HCT116 (cell line): ENCODE measurements around the gene ACER1. TPM values are rescaled to one million over a fixed set of nuclear protein-coding genes. Genes with fewer than 3 reads are reported as not detected.
A peak's percentile ranks its signal among the peaks of the same experiment; 100 is the strongest.

Experiments used
- ATAC-seq: fragments of 200-7000 bp; cut with Tn5 transposase; 2 replicates; pipeline ENCODE4 v1.9.1; 2020; ENCODE audit warnings: mild to moderate bottlenecking, moderate library complexity
- BruUV-seq: library from RNA; stranded (reverse); fragments of 400-500 nt; replicated peaks from 2 replicates; lab custom pipeline; 2021; lab: Mats Ljungman, UMichigan
- CTCF ChIA-PET: fragments of 300-600 bp; sonication (Branson Sonifier 250); formaldehyde crosslinking; loops from one replicate; lab custom pipeline; 2021; ENCODE audit warnings: antibody characterized with exemption; lab: Charles Lee
- POLR2A ChIA-PET: fragments of 300-600, 350-600 bp; sonication (Branson Sonifier 250); formaldehyde crosslinking; loops from one replicate; lab custom pipeline; 2021; ENCODE audit warnings: antibody characterized with exemption; lab: Charles Lee
- RAD21 ChIA-PET, 2 experiments: fragments of 300-600 bp; sonication (Branson Sonifier 250); formaldehyde crosslinking; loops; one replicate each; lab custom pipeline; 2023; ENCODE audit warnings: low total read pairs in 2 of 2; ENCODE audit not compliant: uncharacterized antibody in 2 of 2, unreplicated experiment in 2 of 2, low non-redundant PET in 1 of 2; lab: Charles Lee
- DNase-seq: peaks from one replicate; pipeline ENCODE4 v3.0.0-alpha.2; 2010; ENCODE audit warnings: low read depth, low spot score
- H2AFZ ChIP-seq: fragments of 200-600 bp; shearing (Covaris generic), sonication (generic); 2 replicates; pipeline ENCODE4 v1.6.1; 2017; ENCODE audit warnings: low read depth, mixed run types, mixed read lengths, antibody characterized with exemption, low read length; ENCODE audit not compliant: poor library complexity, severe bottlenecking
- H3K27ac ChIP-seq: 2 replicates; pipeline ENCODE4 v1.5.1; 2012; ENCODE audit warnings: low read depth, low read length
- H3K27me3 ChIP-seq: fragments of 200-600 bp; sonication (generic); 2 replicates; pipeline ENCODE4 v1.6.1; 2016; ENCODE audit warnings: mixed run types, low read length, mixed read lengths; ENCODE audit not compliant: insufficient read depth
- H3K36me3 ChIP-seq, 2 experiments: fragments of 200-500 bp in 1 of 2; fragments of 200-600 bp in 1 of 2; sonication (Bioruptor generic) in 1 of 2; sonication (generic) in 1 of 2; 2 replicates each; pipeline versions ENCODE4 v1.5.1 to v1.6.1; 2014 to 2016; ENCODE audit warnings: low read length in 2 of 2, inconsistent platforms in 1 of 2, mixed read lengths in 1 of 2, mixed run types in 1 of 2; ENCODE audit not compliant: insufficient read depth in 2 of 2, control insufficient read depth in 1 of 2
- H3K4me1 ChIP-seq, 2 experiments: fragments of 200-600 bp in 1 of 2; sonication (generic) in 1 of 2; 2 replicates each; pipeline versions ENCODE4 v1.5.1 to v1.6.1; 2012 to 2017; ENCODE audit warnings: low read length in 2 of 2, inconsistent platforms in 1 of 2, mild to moderate bottlenecking in 1 of 2, mixed read lengths in 1 of 2, mixed run types in 1 of 2, moderate library complexity in 1 of 2; ENCODE audit not compliant: insufficient read depth in 2 of 2, control insufficient read depth in 1 of 2
- H3K4me2 ChIP-seq: fragments of 200-600 bp; sonication (generic); 2 replicates; pipeline ENCODE4 v1.6.1; 2017; ENCODE audit warnings: mixed run types, low read length, mixed read lengths
- H3K4me3 ChIP-seq, 2 experiments: fragments of 200-600 bp in 1 of 2; sonication (generic) in 1 of 2; replicated peaks in 1 of 2; 2 replicates each; pipeline ENCODE4 v1.5.1; 2011 to 2016; ENCODE audit warnings: low read length in 2 of 2, control low read depth in 1 of 2, low read depth in 1 of 2, mild to moderate bottlenecking in 1 of 2, mixed read lengths in 1 of 2, mixed run types in 1 of 2
- H3K79me2 ChIP-seq: fragments of 200-600 bp; sonication (generic); 2 replicates; pipeline ENCODE4 v1.6.1; 2017; ENCODE audit warnings: mild to moderate bottlenecking, mixed run types, low read length, moderate library complexity, mixed read lengths; ENCODE audit not compliant: insufficient read depth
- H3K9ac ChIP-seq: fragments of 200-600 bp; sonication (generic); 2 replicates; pipeline ENCODE4 v1.6.1; 2016; ENCODE audit warnings: low read length, mixed read lengths
- H3K9me2 ChIP-seq: fragments of 200-600 bp; sonication (generic), shearing (Covaris generic); 2 replicates; pipeline ENCODE4 v1.6.1; 2017; ENCODE audit warnings: mixed run types, mild to moderate bottlenecking, moderate library complexity; ENCODE audit not compliant: insufficient read depth
- H3K9me3 ChIP-seq, 2 experiments: fragments of 200-500 bp in 1 of 2; fragments of 200-600 bp in 1 of 2; sonication (Bioruptor generic) in 1 of 2; sonication (generic) in 1 of 2; 2 replicates each; pipeline ENCODE4 v1.6.1; 2014 to 2017; ENCODE audit warnings: low read length in 2 of 2, mixed read lengths in 2 of 2, inconsistent platforms in 1 of 2, low read depth in 1 of 2, mild to moderate bottlenecking in 1 of 2, mixed run types in 1 of 2, moderate library complexity in 1 of 2; ENCODE audit not compliant: control insufficient read depth in 1 of 2, insufficient read depth in 1 of 2
- H4K20me1 ChIP-seq: fragments of 200-600 bp; sonication (generic), shearing (Covaris generic); 2 replicates; pipeline ENCODE4 v1.6.1; 2017; ENCODE audit warnings: mixed run types, mild to moderate bottlenecking, moderate library complexity; ENCODE audit not compliant: insufficient read depth
- EGR1 ChIP-seq: IDR thresholded peaks from 2 replicates; pipeline ENCODE4 v1.6.1; 2012; ENCODE audit warnings: low read depth
- EZH2 ChIP-seq: fragments of 200-600 bp; sonication (generic); IDR thresholded peaks from 2 replicates; pipeline ENCODE4 v1.6.1; 2017; ENCODE audit warnings: antibody characterized with exemption, mixed run types
- SP1 ChIP-seq: IDR thresholded peaks from 2 replicates; pipeline ENCODE4 v1.6.1; 2012; ENCODE audit warnings: low read depth
- YY1 ChIP-seq: IDR thresholded peaks from 2 replicates; pipeline ENCODE4 v1.6.1; 2011; ENCODE audit warnings: low read length, low read depth, moderate library complexity, mild to moderate bottlenecking; ENCODE audit not compliant: insufficient replicate concordance; ENCODE audit errors: extremely low read depth
- ZFX ChIP-seq: fragments of 450-650 bp; IDR thresholded peaks from 2 replicates; pipeline ENCODE4 v1.6.1; 2017
- ZNF274 ChIP-seq: fragments of 200-500 bp; sonication (Bioruptor generic); IDR thresholded peaks from 2 replicates; pipeline ENCODE4 v1.6.1; 2014; ENCODE audit warnings: mild to moderate bottlenecking, low read depth, low read length, inconsistent platforms
- intact Hi-C: fragments of 100-400 bp; cut with micrococcal nuclease; formaldehyde crosslinking; loops from 2 replicates; pipeline ENCODE4 v1.10.0; 2022
- total RNA-seq: library from RNA; stranded (reverse); gene quantifications from one replicate; pipeline ENCODE4 v1.2.1, GENCODE V29; 2021; ENCODE audit not compliant: unreplicated experiment
- TF ChIP-seq, protein P1 (sequence below), 3 experiments: fragments of 200-600 bp in 1 of 3; sonication (generic) in 1 of 3; IDR thresholded peaks in 2 of 3; conservative IDR thresholded peaks in 1 of 3; 2 replicates each; pipeline ENCODE4 v1.5.1; 2012 to 2017; ENCODE audit warnings: low read depth in 2 of 3, low read length in 2 of 3, antibody characterized with exemption in 1 of 3, borderline replicate concordance in 1 of 3, control low read depth in 1 of 3, mild to moderate bottlenecking in 1 of 3, mixed read lengths in 1 of 3, mixed run types in 1 of 3, moderate library complexity in 1 of 3; ENCODE audit not compliant: insufficient read depth in 1 of 3
- TF ChIP-seq, protein P2 (sequence below): IDR thresholded peaks from 2 replicates; pipeline ENCODE4 v1.6.1; 2011; ENCODE audit warnings: mild to moderate bottlenecking, low read length, moderate library complexity; ENCODE audit not compliant: insufficient replicate concordance; ENCODE audit errors: extremely low read depth

The ACER1 gene
- total RNA-seq, 1 experiment from 2014 or later: not detected

DNA sequence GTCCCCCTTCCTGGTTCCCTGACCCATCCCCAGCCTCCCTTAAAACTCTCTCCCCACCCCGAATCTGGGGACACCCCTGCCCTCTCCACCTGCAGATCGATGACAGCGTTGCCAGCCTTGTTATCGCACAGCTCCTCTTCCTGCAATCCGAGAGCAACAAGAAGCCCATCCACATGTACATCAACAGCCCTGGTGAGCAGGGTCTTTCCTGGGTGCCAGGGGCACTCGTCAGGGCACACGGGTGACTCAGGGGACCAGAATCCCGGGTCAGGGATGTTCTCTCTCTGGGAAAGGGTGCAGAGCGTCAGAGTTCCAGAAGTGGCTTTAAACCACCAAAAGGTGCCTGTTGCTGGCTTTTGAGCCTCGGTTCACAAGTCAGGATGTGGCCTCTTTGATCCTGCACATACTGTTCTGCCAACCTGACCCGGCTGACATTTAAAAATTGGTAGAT, 29.0 kb upstream of the ACER1 start:
- TSS peak; percentile 71 for BruUV-seq
- Histone ChIP-seq H3K9me3 (no peaks in the 10 kb centered on the region), H3K4me2 (peak overlapping the region; percentile 88), H3K4me3 (peak overlapping the region; percentile 67 to 84), H3K27ac (peak overlapping the region; percentile 68), H3K36me3 (peaks cover 6 to 23% of the 10 kb centered on the region in 2 experiments), H3K79me2 (peaks cover 17% of the 10 kb centered on the region; the same call in 1 of the 2 replicates), H3K9ac (peak overlapping the region; percentile 89), H3K4me1 (peaks cover 0 to 22% of the 10 kb centered on the region in 2 experiments), H3K9me2 (no peaks in the 10 kb centered on the region), H3K27me3 (no peaks in the 10 kb centered on the region), H2AFZ (no peak overlapping the region), H4K20me1 (no peaks in the 10 kb centered on the region)
- ChIA-PET POLR2A (interaction anchor here (0.6 to 0.7 kb wide), 2 partner anchors 333 to 837 kb away, joined by 3 read pairs; no protein-coding TSS in a partner anchor), RAD21 (no interaction called here), CTCF (no interaction called here)
- TF ChIP-seq, protein P1, sequence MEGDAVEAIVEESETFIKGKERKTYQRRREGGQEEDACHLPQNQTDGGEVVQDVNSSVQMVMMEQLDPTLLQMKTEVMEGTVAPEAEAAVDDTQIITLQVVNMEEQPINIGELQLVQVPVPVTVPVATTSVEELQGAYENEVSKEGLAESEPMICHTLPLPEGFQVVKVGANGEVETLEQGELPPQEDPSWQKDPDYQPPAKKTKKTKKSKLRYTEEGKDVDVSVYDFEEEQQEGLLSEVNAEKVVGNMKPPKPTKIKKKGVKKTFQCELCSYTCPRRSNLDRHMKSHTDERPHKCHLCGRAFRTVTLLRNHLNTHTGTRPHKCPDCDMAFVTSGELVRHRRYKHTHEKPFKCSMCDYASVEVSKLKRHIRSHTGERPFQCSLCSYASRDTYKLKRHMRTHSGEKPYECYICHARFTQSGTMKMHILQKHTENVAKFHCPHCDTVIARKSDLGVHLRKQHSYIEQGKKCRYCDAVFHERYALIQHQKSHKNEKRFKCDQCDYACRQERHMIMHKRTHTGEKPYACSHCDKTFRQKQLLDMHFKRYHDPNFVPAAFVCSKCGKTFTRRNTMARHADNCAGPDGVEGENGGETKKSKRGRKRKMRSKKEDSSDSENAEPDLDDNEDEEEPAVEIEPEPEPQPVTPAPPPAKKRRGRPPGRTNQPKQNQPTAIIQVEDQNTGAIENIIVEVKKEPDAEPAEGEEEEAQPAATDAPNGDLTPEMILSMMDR (IDR thresholded peaks at IDR 0.05 in 2 of 3, conservative IDR thresholded peaks at IDR 0.05 in 1 of 3; ENCODE audit: borderline replicate concordance in 1 of 3, insufficient read depth in 1 of 3, low read depth in 2 of 3, low read length in 2 of 3): no peak
- no peak for TF ChIP-seq SP1
- TF ChIP-seq YY1: no peak
- TF ChIP-seq, protein P2, sequence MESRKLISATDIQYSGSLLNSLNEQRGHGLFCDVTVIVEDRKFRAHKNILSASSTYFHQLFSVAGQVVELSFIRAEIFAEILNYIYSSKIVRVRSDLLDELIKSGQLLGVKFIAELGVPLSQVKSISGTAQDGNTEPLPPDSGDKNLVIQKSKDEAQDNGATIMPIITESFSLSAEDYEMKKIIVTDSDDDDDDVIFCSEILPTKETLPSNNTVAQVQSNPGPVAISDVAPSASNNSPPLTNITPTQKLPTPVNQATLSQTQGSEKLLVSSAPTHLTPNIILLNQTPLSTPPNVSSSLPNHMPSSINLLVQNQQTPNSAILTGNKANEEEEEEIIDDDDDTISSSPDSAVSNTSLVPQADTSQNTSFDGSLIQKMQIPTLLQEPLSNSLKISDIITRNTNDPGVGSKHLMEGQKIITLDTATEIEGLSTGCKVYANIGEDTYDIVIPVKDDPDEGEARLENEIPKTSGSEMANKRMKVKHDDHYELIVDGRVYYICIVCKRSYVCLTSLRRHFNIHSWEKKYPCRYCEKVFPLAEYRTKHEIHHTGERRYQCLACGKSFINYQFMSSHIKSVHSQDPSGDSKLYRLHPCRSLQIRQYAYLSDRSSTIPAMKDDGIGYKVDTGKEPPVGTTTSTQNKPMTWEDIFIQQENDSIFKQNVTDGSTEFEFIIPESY: no peak
- TF ChIP-seq EZH2: no peak
- TF ChIP-seq ZFX: no peak
- no peak for TF ChIP-seq ZNF274
- TF ChIP-seq EGR1: no peak
- ATAC-seq (no peak), DNase-seq (no peak)
- intact Hi-C loops: no loop called here
